GM12875 (cell line): ENCODE results near the gene CARMIL3.
"Not testable (repeated sequence)": the region's sequence is repeated elsewhere in the genome, so short reads cannot be mapped to it uniquely, and the experiment has no call there.

ENCODE experiments used
- H3K4me3 ChIP-seq: one replicate; pipeline ENCODE4 v1.5.1; 2011; ENCODE audit warnings: low read depth, low read length, control low read depth
- TF ChIP-seq, protein P1 (sequence below): IDR thresholded peaks from 2 replicates; pipeline ENCODE4 v1.5.1; 2011; ENCODE audit warnings: low read depth, mild to moderate bottlenecking, control low read depth, inconsistent platforms, low read length, moderate library complexity, borderline replicate concordance; ENCODE audit not compliant: insufficient read depth

The CARMIL3 gene

DNA sequence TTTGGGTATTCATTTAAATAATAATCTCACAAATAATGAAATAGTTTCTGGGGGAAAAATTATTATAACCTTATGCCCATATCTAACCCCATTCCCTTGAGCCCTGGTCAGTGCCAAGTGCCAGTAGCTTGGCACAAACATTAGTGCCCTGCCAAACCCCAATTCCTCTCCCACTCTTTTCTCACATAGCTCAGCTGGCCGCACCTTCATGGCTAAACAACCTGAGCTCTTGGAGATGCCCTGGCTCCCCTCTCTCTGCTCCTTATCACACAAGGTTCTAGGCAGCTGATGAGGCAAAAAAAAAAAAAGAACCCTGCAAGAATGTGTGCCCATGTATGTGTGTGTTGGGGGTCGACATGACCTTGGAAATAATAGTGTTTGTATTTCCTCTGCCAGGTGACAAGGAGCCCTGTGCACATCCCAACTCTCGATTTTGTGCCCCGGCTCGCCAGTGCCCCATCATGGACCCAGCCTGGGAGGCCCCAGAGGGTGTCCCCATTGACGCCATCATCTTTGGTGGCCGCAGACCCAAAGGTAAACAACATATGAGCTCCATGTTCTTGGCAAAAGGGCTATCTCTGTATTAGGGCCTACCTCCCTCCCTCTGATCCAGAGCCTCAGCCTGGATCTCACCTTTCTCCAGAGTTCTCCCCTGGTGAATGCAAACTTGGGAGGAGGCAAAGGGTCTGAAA is 50.7 kb downstream of the CARMIL3 start:
- no peak overlapping the region for H3K4me3 ChIP-seq
- TF ChIP-seq, protein P1, sequence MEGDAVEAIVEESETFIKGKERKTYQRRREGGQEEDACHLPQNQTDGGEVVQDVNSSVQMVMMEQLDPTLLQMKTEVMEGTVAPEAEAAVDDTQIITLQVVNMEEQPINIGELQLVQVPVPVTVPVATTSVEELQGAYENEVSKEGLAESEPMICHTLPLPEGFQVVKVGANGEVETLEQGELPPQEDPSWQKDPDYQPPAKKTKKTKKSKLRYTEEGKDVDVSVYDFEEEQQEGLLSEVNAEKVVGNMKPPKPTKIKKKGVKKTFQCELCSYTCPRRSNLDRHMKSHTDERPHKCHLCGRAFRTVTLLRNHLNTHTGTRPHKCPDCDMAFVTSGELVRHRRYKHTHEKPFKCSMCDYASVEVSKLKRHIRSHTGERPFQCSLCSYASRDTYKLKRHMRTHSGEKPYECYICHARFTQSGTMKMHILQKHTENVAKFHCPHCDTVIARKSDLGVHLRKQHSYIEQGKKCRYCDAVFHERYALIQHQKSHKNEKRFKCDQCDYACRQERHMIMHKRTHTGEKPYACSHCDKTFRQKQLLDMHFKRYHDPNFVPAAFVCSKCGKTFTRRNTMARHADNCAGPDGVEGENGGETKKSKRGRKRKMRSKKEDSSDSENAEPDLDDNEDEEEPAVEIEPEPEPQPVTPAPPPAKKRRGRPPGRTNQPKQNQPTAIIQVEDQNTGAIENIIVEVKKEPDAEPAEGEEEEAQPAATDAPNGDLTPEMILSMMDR = no peak

GRCh38 chr14:24103451-24103850 is 51.6 kb downstream of the CARMIL3 start:
- TF ChIP-seq, protein P1 = no peak

GRCh38 chr14:24105609-24106239 is 53.9 kb downstream of the CARMIL3 start:
- not testable (repeated sequence) for H3K4me3 ChIP-seq

More at GRCh38 chr14:24103451-24103850, 51.6 kb downstream of the CARMIL3 start:
- no peak overlapping the region for H3K4me3 ChIP-seq

DNA sequence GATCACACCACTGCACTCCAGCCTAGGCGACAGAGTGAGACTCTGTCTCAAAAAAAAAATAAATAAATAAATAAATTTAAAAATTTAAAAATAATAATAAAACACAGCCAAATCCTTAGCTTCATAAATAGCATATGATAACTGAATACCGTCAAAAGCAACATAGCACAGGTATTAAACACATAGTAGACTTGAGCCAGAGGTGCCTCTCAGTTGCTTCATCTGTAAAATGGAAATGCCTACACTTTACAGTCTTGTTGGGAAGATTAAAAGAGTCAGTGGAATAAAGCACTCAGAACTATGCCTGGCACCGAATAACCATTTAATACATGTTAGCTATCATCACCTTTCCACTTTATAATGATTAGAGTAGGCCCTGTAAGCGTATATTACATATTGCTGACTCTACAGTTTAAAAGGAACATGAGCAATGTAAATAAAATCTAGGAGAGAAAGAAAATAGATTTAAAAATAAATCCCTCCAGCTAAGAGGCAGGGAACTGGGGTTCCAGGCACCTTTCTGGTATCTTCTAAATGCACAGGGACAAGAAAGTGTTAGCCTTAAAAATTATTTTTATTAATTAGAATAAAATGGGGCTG is 55.0 kb downstream of the CARMIL3 start:
- no peak overlapping the region for H3K4me3 ChIP-seq
- TF ChIP-seq, protein P1 = no peak

DNA sequence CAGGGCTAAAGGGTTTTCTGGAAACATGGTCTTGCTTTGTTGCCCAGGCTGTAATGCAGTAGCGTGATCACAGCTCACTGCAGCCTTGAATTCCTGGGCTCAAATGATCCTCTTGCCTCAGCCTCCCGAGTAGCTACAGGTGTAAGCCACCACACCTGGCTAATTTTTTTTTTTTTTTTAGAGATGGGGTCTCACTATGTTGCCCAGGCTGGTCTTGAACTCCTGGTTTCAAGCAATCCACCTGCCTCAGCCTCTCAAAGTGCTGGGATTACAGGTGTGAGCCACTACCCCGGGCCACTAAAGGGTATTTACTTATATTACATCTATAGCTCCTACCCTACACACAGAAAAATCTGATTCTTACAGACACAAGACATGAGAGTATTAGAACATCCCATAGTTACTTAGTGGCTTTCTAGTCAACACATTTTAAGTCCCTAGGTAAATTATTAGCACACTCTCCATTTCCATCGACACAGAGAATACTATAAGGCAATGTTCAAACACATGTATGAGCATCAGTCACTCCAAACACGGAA is 56.6 kb downstream of the CARMIL3 start:
- H3K4me3 ChIP-seq = no peak overlapping the region
- TF ChIP-seq, protein P1 = no peak

DNA sequence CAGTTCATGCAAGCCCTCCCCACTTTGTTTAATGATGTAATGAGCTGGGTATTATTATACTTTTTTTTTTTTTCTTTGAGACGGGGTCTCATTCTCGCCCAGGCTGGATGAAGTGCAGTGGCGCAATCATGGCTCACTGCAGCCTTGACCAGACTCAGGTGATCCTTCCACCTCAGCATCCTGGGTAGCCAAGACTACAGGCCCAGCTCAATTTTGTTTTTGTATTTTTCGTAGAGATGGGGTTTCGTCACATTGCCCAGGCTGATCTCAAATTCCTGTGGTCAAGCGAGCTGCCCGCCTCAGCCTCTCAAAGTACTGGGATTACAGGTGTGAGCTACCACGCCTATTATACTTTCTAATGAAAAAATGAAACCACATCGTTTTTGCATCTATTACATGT is 58.3 kb downstream of the CARMIL3 start:
- TF ChIP-seq, protein P1 = no peak
- no peak overlapping the region for H3K4me3 ChIP-seq

- TF ChIP-seq, protein P1 = no peak
- H3K4me3 ChIP-seq = no peak overlapping the region
These were observed 58.7 kb downstream of the CARMIL3 start for GRCh38 chr14:24110523-24110922.
